MM.1S (cell line): ENCODE measurements around the gene COLEC11.

Source experiments
- DNase-seq: peaks from one replicate; pipeline ENCODE4 v3.0.0-alpha.2; 2015
- H2AFZ ChIP-seq: fragments of 300-600 bp; sonication (generic); 2 replicates; pipeline ENCODE4 v1.6.0; 2016; ENCODE audit warnings: antibody characterized with exemption, low read length
- H3F3A ChIP-seq: fragments of 300-600 bp; sonication (generic); 2 replicates; pipeline ENCODE4 v1.6.1; 2016; ENCODE audit warnings: mild to moderate bottlenecking, antibody characterized with exemption, low read length, moderate library complexity, mixed read lengths; ENCODE audit not compliant: insufficient read depth
- H3K27ac ChIP-seq: fragments of 300-600 bp; sonication (generic); 2 replicates; pipeline ENCODE4 v1.5.1; 2016; ENCODE audit warnings: mild to moderate bottlenecking, low read length
- H3K27me3 ChIP-seq: fragments of 300-600 bp; sonication (generic); replicated peaks from 2 replicates; pipeline ENCODE4 v1.6.0; 2016; ENCODE audit warnings: low read length; ENCODE audit not compliant: insufficient read depth
- H3K36me3 ChIP-seq: fragments of 300-600 bp; sonication (generic); replicated peaks from 2 replicates; pipeline ENCODE4 v1.6.1; 2016; ENCODE audit warnings: mild to moderate bottlenecking, low read length, mixed read lengths; ENCODE audit not compliant: insufficient read depth
- H3K4me1 ChIP-seq: fragments of 300-600 bp; sonication (generic); 2 replicates; pipeline ENCODE4 v1.6.1; 2016; ENCODE audit warnings: low read length, mixed read lengths
- H3K4me2 ChIP-seq: fragments of 300-600 bp; sonication (generic); 2 replicates; pipeline ENCODE4 v1.6.0; 2016; ENCODE audit warnings: low read depth, low read length
- H3K4me3 ChIP-seq: fragments of 300-600 bp; sonication (generic); 2 replicates; pipeline ENCODE4 v1.5.1; 2016; ENCODE audit warnings: low read length, mixed read lengths
- H3K79me2 ChIP-seq: fragments of 300-600 bp; sonication (generic); 2 replicates; pipeline ENCODE4 v1.6.1; 2016; ENCODE audit warnings: mixed run types, low read length, mixed read lengths
- H3K9ac ChIP-seq: fragments of 300-600 bp; sonication (generic); 2 replicates; pipeline ENCODE4 v1.6.1; 2016; ENCODE audit warnings: low read length, mixed read lengths
- H3K9me2 ChIP-seq: fragments of 300-600 bp; sonication (generic); replicated peaks from 2 replicates; pipeline ENCODE4 v1.6.1; 2016; ENCODE audit warnings: mild to moderate bottlenecking, low read length, mixed read lengths; ENCODE audit not compliant: insufficient read depth
- H3K9me3 ChIP-seq: fragments of 300-600 bp; sonication (generic); replicated peaks from 2 replicates; pipeline ENCODE4 v1.6.1; 2016; ENCODE audit warnings: mild to moderate bottlenecking, low read length, mixed read lengths; ENCODE audit not compliant: insufficient read depth
- H4K20me1 ChIP-seq: fragments of 300-600 bp; sonication (generic); 2 replicates; pipeline ENCODE4 v1.6.1; 2016; ENCODE audit warnings: mild to moderate bottlenecking, low read length, moderate library complexity, mixed read lengths; ENCODE audit not compliant: insufficient read depth
- EZH2 ChIP-seq: fragments of 300-600 bp; sonication (generic); optimal IDR thresholded peaks from 2 replicates; pipeline ENCODE3; 2017; ENCODE audit warnings: low read depth, mild to moderate bottlenecking, antibody characterized with exemption, low read length, mixed read lengths
- EZH2phosphoT487 ChIP-seq: fragments of 300-600 bp; sonication (generic); IDR thresholded peaks from 2 replicates; pipeline ENCODE4 v1.6.1; 2018; ENCODE audit warnings: antibody characterized with exemption, low read length
- TF ChIP-seq, protein P1 (sequence below): fragments of 300-600 bp; sonication (generic); IDR thresholded peaks from 2 replicates; pipeline ENCODE4 v1.5.1; 2016; ENCODE audit warnings: antibody characterized with exemption, low read length, mixed read lengths

COLEC11 gene

GRCh38 chr2:3664925-3665324, 70.0 kb downstream of the COLEC11 start:
- TF ChIP-seq EZH2phosphoT487 (no peak), EZH2 (no peak)
- TF ChIP-seq, protein P1, sequence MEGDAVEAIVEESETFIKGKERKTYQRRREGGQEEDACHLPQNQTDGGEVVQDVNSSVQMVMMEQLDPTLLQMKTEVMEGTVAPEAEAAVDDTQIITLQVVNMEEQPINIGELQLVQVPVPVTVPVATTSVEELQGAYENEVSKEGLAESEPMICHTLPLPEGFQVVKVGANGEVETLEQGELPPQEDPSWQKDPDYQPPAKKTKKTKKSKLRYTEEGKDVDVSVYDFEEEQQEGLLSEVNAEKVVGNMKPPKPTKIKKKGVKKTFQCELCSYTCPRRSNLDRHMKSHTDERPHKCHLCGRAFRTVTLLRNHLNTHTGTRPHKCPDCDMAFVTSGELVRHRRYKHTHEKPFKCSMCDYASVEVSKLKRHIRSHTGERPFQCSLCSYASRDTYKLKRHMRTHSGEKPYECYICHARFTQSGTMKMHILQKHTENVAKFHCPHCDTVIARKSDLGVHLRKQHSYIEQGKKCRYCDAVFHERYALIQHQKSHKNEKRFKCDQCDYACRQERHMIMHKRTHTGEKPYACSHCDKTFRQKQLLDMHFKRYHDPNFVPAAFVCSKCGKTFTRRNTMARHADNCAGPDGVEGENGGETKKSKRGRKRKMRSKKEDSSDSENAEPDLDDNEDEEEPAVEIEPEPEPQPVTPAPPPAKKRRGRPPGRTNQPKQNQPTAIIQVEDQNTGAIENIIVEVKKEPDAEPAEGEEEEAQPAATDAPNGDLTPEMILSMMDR: no peak
- H3K4me2 ChIP-seq: no peak overlapping the region

DNA sequence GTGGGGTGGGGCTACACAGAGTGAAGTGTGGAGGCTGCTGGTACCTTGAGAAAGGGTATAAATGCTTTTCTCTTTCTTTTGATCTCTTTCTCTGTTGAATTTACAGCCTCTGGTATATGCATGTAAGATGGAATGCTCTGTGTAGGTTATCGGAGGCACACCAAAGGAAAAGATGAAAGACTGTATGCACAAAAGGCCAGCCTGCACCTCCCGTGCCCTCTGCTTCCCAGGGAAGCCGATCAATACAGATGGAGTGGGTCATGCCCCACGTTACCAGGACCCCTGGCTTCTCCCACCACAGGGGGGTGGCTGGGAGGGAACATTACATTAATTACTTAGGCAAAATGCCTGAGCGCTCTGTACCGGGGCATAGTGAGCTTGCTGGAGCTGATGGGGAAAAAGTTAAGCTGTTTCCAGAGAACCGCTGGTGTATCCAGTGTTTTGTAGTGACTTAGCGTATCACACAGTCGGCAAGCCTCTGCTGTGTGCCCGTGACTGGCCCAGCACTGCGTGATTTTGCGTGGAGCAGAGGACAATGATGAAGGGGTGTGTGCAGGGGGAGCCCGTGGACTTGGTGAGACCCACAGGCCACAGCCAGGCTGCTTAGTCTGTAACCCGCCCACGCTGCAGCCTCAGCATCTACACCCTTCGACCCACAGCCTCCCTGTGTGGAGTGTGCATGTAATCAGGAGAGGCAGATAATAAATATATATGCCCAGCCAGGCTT, 71.1 kb downstream of the COLEC11 start:
- Histone ChIP-seq H3K4me1 (no peaks in the 10 kb centered on the region), H3K36me3 (no peaks in the 10 kb centered on the region), H3K9ac (no peak overlapping the region), H3K4me2 (no peak overlapping the region), H3K9me3 (no peaks in the 10 kb centered on the region), H3F3A (no peaks in the 10 kb centered on the region), H3K9me2 (no peaks in the 10 kb centered on the region), H2AFZ (no peak overlapping the region), H3K27me3 (no peaks in the 10 kb centered on the region), H3K4me3 (no peak overlapping the region), H4K20me1 (no peaks in the 10 kb centered on the region), H3K79me2 (no peaks in the 10 kb centered on the region), H3K27ac (no peak overlapping the region)
- DNase-seq: no peak
- TF ChIP-seq EZH2phosphoT487 (no peak), EZH2 (no peak)
- TF ChIP-seq, protein P1: no peak

More at GRCh38 chr2:3664925-3665324, 70.0 kb downstream of the COLEC11 start:
- no peak for DNase-seq
- H3K79me2 ChIP-seq: no peaks in the 10 kb centered on the region
- no peak overlapping the region for H3K4me3 ChIP-seq
- no peak overlapping the region for H3K9ac ChIP-seq
- H3K9me2 ChIP-seq: no peaks in the 10 kb centered on the region
- H3K36me3 ChIP-seq: no peaks in the 10 kb centered on the region
- H4K20me1 ChIP-seq: no peaks in the 10 kb centered on the region
- no peak overlapping the region for H3K27ac ChIP-seq
- no peaks in the 10 kb centered on the region for H3F3A ChIP-seq
- H3K4me1 ChIP-seq: no peaks in the 10 kb centered on the region
- no peak overlapping the region for H2AFZ ChIP-seq
- H3K9me3 ChIP-seq: no peaks in the 10 kb centered on the region
- H3K27me3 ChIP-seq: no peaks in the 10 kb centered on the region

- H3K36me3 ChIP-seq: no peaks in the 10 kb centered on the region
- TF ChIP-seq, protein P1: no peak
- TF ChIP-seq EZH2phosphoT487: no peak
- TF ChIP-seq EZH2: no peak
- no peaks in the 10 kb centered on the region for H3K4me1 ChIP-seq
- no peak overlapping the region for H2AFZ ChIP-seq
- no peaks in the 10 kb centered on the region for H3F3A ChIP-seq
- no peak for DNase-seq
- H3K9me3 ChIP-seq: no peaks in the 10 kb centered on the region
- no peaks in the 10 kb centered on the region for H3K27me3 ChIP-seq
- H3K79me2 ChIP-seq: no peaks in the 10 kb centered on the region
- H3K9me2 ChIP-seq: no peaks in the 10 kb centered on the region
- H3K4me3 ChIP-seq: no peak overlapping the region
- H3K9ac ChIP-seq: no peak overlapping the region
- H3K27ac ChIP-seq: no peak overlapping the region
- no peaks in the 10 kb centered on the region for H4K20me1 ChIP-seq
- no peak overlapping the region for H3K4me2 ChIP-seq
Observed at GRCh38 chr2:3666613-3666975, 71.7 kb downstream of the COLEC11 start.
